ENCODE data around the gene TMEM269. TPM values are rescaled to one million over a fixed set of nuclear protein-coding genes. Genes with fewer than 3 reads are reported as not detected.

Gene TMEM269
- total RNA-seq, 4 donors from 2014 or later, result 0.11 to 0.17 (median 0.16) TPM; not detected in 1

DNA sequence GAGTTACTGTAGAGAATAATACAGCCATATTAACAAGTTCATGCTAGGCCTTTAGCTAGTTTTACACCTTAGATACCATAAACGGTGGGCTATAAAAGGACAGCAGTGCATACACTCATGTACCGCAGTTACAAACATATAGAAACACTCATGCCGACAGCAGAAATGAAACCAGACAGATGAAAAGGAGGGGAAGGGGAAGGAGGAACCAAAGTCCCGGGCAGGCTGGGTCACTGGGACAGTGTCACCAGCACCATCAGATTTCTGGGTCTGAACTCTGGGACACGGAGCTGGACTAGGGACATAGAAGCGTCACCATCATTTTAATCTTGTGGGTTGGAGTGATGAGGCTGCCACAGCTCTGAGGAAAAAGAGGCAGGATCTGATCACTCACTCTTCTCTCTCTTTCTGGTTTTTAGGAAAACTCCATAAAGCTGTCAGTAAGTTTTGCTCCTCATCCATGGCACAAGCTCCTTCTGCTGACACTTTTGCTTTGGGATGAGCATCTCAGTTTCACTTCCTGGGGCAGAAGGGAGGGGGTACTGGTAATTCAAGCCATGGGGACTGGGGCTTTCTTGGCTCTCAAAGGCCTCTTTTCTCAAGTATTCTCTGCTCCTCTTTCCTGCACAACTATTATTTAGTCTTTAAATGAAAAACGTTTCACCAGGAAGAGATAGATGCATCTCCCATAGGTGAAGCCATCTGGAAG lies 53.8 kb downstream of the TMEM269 start:
- DNase-seq (ENCODE audit: low spot score in 2 of 2), result no peak
- 84% methylated on average over 7 of the region's 7 CpGs for WGBS
- H3K9me3 ChIP-seq, result no peaks in the 10 kb centered on the region
- H3K36me3 ChIP-seq, result peaks cover 30% of the 10 kb centered on the region
- no peaks in the 10 kb centered on the region for H3K4me1 ChIP-seq
- H3K27ac ChIP-seq, result no peak overlapping the region
- TF ChIP-seq EP300 (IDR thresholded peaks at IDR 0.05) (no peak), POLR2A (IDR thresholded peaks at IDR 0.05) (no peak), POLR2AphosphoS5 (IDR thresholded peaks at IDR 0.05) (no peak), CTCF (IDR thresholded peaks at IDR 0.05) (no peak)
- H3K4me3 ChIP-seq, result no peak overlapping the region
- no peaks in the 10 kb centered on the region for H3K27me3 ChIP-seq

- Histone ChIP-seq H3K4me1 (peaks cover 7% of the 10 kb centered on the region), H3K4me3 (no peak overlapping the region), H3K9me3 (no peaks in the 10 kb centered on the region), H3K27me3 (no peaks in the 10 kb centered on the region), H3K27ac (no peak overlapping the region), H3K36me3 (peaks cover 30% of the 10 kb centered on the region)
- 75% methylated on average over 3 of the region's 3 CpGs for WGBS
- no peak for DNase-seq (ENCODE audit: low spot score in 2 of 2)
- TF ChIP-seq CTCF (IDR thresholded peaks at IDR 0.05), result no peak
- no peak for TF ChIP-seq POLR2A (IDR thresholded peaks at IDR 0.05)
- no peak for TF ChIP-seq POLR2AphosphoS5 (IDR thresholded peaks at IDR 0.05)
- TF ChIP-seq EP300 (IDR thresholded peaks at IDR 0.05), result no peak
Observed at GRCh38 chr1:42841010-42841409, 56.2 kb downstream of the TMEM269 start.

GRCh38 chr1:42841440-42842147 lies 56.8 kb downstream of the TMEM269 start:
- Histone ChIP-seq H3K27ac (no peak overlapping the region), H3K27me3 (no peaks in the 10 kb centered on the region), H3K9me3 (no peaks in the 10 kb centered on the region), H3K4me3 (no peak overlapping the region), H3K4me1 (peaks cover 7% of the 10 kb centered on the region), H3K36me3 (peaks cover 30% of the 10 kb centered on the region)
- 94% methylated on average over 2 of the region's 2 CpGs for WGBS
- TF ChIP-seq POLR2AphosphoS5 (IDR thresholded peaks at IDR 0.05) (no peak), CTCF (IDR thresholded peaks at IDR 0.05) (no peak), POLR2A (IDR thresholded peaks at IDR 0.05) (no peak), EP300 (IDR thresholded peaks at IDR 0.05) (no peak)
- no peak for DNase-seq (ENCODE audit: low spot score in 2 of 2)

DNA sequence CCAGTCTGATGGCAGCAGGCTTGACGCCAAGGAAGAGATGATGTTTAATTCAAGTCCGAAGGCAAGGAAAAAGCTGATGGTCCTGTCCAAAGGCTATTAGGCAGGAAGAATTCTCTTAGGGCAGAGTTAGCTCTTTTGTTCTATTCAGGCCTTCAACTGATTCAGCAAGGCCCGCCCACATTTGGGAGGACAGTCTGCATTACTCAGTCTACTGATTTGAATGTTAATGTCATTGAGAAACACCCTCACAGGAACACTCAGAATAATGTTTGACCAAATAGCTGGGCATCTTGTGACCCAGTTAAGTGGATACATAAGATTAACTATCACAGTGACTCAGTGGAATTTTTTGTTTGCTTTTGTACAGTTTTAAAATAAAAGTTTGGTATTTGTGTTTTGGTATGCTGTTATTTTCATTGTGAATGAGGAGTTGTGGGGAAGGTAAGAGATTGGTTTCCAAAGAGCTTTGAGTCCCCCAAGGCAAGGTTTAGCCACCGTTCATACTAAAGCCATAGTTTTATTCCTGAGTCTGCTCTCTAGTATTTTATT lies 59.9 kb downstream of the TMEM269 start:
- TF ChIP-seq EP300 (IDR thresholded peaks at IDR 0.05) (no peak), CTCF (IDR thresholded peaks at IDR 0.05) (no peak), POLR2A (IDR thresholded peaks at IDR 0.05) (no peak), POLR2AphosphoS5 (IDR thresholded peaks at IDR 0.05) (no peak)
- no peaks in the 10 kb centered on the region for H3K9me3 ChIP-seq
- DNase-seq (ENCODE audit: low spot score in 2 of 2), result no peak
- H3K27ac ChIP-seq, result no peak overlapping the region
- peaks cover 20% of the 10 kb centered on the region for H3K36me3 ChIP-seq
- H3K27me3 ChIP-seq, result no peaks in the 10 kb centered on the region
- 92% methylated on average over 4 of the region's 4 CpGs for WGBS
- no peak overlapping the region for H3K4me3 ChIP-seq
- H3K4me1 ChIP-seq, result peaks cover 15% of the 10 kb centered on the region

DNA sequence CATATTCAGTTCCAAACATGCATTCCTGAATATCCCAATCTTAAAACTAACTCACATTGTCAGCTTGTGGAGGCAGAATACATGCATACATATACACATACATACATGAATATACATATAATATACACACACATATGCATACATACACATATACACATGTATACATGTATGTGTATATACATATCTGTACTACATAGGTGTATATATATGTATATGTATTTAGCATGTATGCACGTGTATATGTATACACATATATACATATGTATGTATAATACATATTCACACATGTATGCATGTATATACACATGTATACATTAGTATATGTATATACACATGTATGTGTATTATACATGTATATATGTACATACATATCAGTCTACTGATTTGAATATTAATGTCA lies 60.4 kb downstream of the TMEM269 start:
- no peak for DNase-seq (ENCODE audit: low spot score in 2 of 2)
- Histone ChIP-seq H3K27me3 (no peaks in the 10 kb centered on the region), H3K4me3 (no peak overlapping the region), H3K27ac (no peak overlapping the region), H3K36me3 (peaks cover 20% of the 10 kb centered on the region), H3K4me1 (peaks cover 15% of the 10 kb centered on the region), H3K9me3 (no peaks in the 10 kb centered on the region)
- 54% methylated on average over 1 of the region's 1 CpG for WGBS
- TF ChIP-seq POLR2AphosphoS5 (IDR thresholded peaks at IDR 0.05) (no peak), EP300 (IDR thresholded peaks at IDR 0.05) (no peak), POLR2A (IDR thresholded peaks at IDR 0.05) (no peak), CTCF (IDR thresholded peaks at IDR 0.05) (no peak)
